Measurements from ENCODE around the gene PCCA. TPM values are rescaled to one million over a fixed set of nuclear protein-coding genes. Genes with fewer than 3 reads are reported as not detected.

Gene PCCA
- total and polyA plus RNA-seq, 2 of the 13 experiments (the other 11 are each of a cell fraction or from before 2014, with no cell fraction given) = 15.0 to 32.2 TPM

GRCh38 chr13:100088644-100089464 is at the start of gene PCCA (continued):
- no peak for TF ChIP-seq ZNF839 (CRISPR knock-in tag; IDR thresholded peaks at IDR 0.05; ENCODE audit: borderline replicate concordance)
- TF ChIP-seq HIVEP1 (CRISPR knock-in tag; IDR thresholded peaks at IDR 0.05) = peak; percentile 79
- TF ChIP-seq ZBTB7B (CRISPR knock-in tag; IDR thresholded peaks at IDR 0.05) = peak; percentile 92
- TF ChIP-seq CENPT (CRISPR knock-in tag; IDR thresholded peaks at IDR 0.05; ENCODE audit: low read depth) = no peak
- TF ChIP-seq BRCA1 (CRISPR knock-in tag; IDR thresholded peaks at IDR 0.05) = 0 out of 2 replicates have a peak, but pooled peaks have one; percentile 79
- TF ChIP-seq RFXANK (CRISPR knock-in tag; IDR thresholded peaks at IDR 0.05) = no peak
- peak; percentile 43; the same call in 1 of the 2 replicates for TF ChIP-seq NKX3-1 (CRISPR knock-in tag; IDR thresholded peaks at IDR 0.05)
- peak; percentile 63 for TF ChIP-seq AGO2 (optimal IDR thresholded peaks at IDR 0.05; ENCODE audit: low read depth, low read length)
- TF ChIP-seq PBX3 (CRISPR knock-in tag; IDR thresholded peaks at IDR 0.05; ENCODE audit: borderline replicate concordance) = no peak; the same call in 1 of the 2 replicates
- no peak for TF ChIP-seq GRHL1 (CRISPR knock-in tag; conservative IDR thresholded peaks at IDR 0.05)
- no peak for TF ChIP-seq PRPF4 (IDR thresholded peaks at IDR 0.05; ENCODE audit: low read depth, low read length, poor library complexity, severe bottlenecking)
- peak; percentile 95 for TF ChIP-seq MAX (IDR thresholded peaks at IDR 0.05)
- no peak for TF ChIP-seq ZNF841 (CRISPR knock-in tag; IDR thresholded peaks at IDR 0.05; ENCODE audit: borderline replicate concordance)
- TF ChIP-seq PBX2 (CRISPR knock-in tag; IDR thresholded peaks at IDR 0.05) = no peak
- TF ChIP-seq SMAD9 (CRISPR knock-in tag; IDR thresholded peaks at IDR 0.05) = peak; percentile 21; the same call in 1 of the 2 replicates
- TF ChIP-seq MEF2D (CRISPR knock-in tag; IDR thresholded peaks at IDR 0.05) = no peak; the same call in 1 of the 2 replicates
- TF ChIP-seq MLLT10 (CRISPR knock-in tag; IDR thresholded peaks at IDR 0.05) = no peak
- no peak for TF ChIP-seq ZNF432 (CRISPR knock-in tag; IDR thresholded peaks at IDR 0.05; ENCODE audit: borderline replicate concordance)
- TF ChIP-seq NFATC3 (CRISPR knock-in tag; IDR thresholded peaks at IDR 0.05) = peak; percentile 89; the same call in 1 of the 2 replicates
- peak; percentile 83 for TF ChIP-seq POGK (CRISPR knock-in tag; conservative IDR thresholded peaks at IDR 0.05)
- TF ChIP-seq ZNF776 (CRISPR knock-in tag; IDR thresholded peaks at IDR 0.05) = peak; percentile 93
- peak; percentile 65; the same call in 1 of the 2 replicates for TF ChIP-seq THAP11 (CRISPR knock-in tag; IDR thresholded peaks at IDR 0.05)
- TF ChIP-seq ONECUT2 (CRISPR knock-in tag; IDR thresholded peaks at IDR 0.05) = 0 out of 2 replicates have a peak, but pooled peaks have one; percentile 12
- no peak for TF ChIP-seq TCF12 (IDR thresholded peaks at IDR 0.05)
- TF ChIP-seq TCF12 (CRISPR knock-in tag; IDR thresholded peaks at IDR 0.05) = peak; percentile 82; the same call in 1 of the 2 replicates
